Left renal pelvis (tissue), 4 donors: Measurements from ENCODE around the gene KPNA5. TPM values are rescaled to one million over a fixed set of nuclear protein-coding genes. Genes with fewer than 3 reads are reported as not detected.

Experiments used
- DNase-seq, 4 donors: peaks; one replicate each; pipeline ENCODE4 v3.0.0-alpha.2; 2013; ENCODE audit warnings: low read depth in 4 of 4, low spot score in 3 of 4
- polyA plus RNA-seq, 4 donors: library from polyadenylated mRNA; unstranded; fragments of 120-200 nt; gene quantifications; one replicate each; pipeline ENCODE4 v1.2.1, GENCODE V29; 2013; ENCODE audit not compliant: insufficient read length in 4 of 4

The KPNA5 gene
- polyA plus RNA-seq, 4 donors = 17.1 to 25.8 (median 19.9) TPM

DNA sequence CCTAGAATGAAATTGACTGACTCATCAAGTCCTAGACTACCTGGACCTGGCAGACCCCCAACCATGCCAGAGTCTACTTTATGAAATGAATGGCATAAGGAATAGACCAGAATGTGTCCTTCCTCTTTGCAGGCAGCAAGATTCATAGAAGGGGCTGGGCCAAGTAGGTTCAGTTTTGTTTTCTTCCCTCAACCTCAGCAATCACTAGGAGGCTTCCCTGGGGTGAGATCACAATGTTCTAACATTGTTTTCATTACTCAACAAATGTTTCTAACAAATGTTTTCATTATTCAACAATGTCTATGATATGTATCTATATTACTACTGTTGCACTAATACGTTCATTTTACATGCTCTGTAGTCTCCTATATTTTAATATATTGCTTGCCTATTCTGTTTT, 92.9 kb downstream of the KPNA5 start:
- no peak for DNase-seq

DNA sequence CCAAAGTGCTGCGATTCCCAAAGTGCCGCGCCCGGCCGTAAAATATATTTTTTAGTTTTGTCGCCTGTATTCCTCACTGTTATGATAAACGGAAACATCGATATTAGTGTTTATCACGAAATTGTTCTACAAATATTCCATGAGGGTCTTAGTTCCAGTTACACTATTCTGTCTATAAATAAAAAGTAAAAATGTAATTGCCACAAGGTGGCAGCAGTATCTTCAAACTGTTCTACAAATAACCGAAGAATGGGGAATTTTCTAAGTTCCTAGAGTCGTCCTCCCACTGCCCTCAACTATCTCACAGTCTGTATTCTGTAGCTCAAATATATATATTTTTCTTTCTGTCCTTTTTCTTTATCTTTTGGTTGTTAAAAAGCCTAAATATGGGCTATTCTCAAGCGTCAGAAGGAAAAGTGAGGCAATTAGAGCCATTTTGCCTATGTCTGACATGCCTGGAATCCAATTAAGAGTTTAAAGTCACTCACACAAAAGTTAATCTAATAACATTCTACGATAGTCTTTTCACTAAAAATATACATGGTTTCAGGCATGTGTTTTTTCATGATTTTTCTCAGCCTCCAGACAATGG, 98.7 kb downstream of the KPNA5 start:
- peak in 2 of 4 donors; percentile 14 to 22 for DNase-seq

DNA sequence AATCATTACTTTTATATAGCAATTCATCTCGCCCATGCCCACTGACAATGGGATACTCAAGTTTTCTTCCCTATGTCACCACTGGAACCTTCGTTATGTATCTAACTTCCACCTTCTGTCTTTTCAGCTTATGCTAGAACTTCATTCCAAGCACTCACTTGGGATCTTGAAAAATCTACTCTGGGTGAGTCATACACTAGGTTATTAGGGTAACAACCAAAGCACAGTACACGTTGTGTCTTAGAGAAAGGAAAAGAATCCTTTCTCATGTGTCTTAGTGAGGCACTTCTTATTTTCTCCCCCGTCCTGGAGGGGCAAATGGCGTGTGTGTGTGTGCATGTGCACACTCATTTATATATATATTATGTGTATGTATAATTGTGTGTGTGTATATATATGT, 102.8 kb downstream of the KPNA5 start:
- no peak for DNase-seq

Other genes with a start within 250 kb of the KPNA5 start
- 1 to 10 TPM; 3.1 to 5.5 (median 5.0) TPM for gene CALHM6, start 219.8 kb upstream of the KPNA5 start, polyA plus RNA-seq
- 1 to 10 TPM in 3 of 4 donors, under 1 TPM in 1; 0.96 to 4.3 (median 2.3) TPM for gene CALHM5, start 169.6 kb upstream of the KPNA5 start, polyA plus RNA-seq
- under 1 TPM; 0.14 to 0.60 (median 0.29) TPM for gene TRAPPC3L, start 135.5 kb upstream of the KPNA5 start, polyA plus RNA-seq
- under 1 TPM in 3 of 4 donors, not detected in 1; 0.26 to 0.85 (median 0.58) TPM for gene CALHM4, start 127.5 kb upstream of the KPNA5 start, polyA plus RNA-seq
- gene RWDD1, start 109.7 kb upstream of the KPNA5 start, polyA plus RNA-seq = 10 to 100 TPM; 77.7 to 84.3 (median 79.3) TPM
- 1 to 10 TPM; 1.0 to 3.5 (median 2.4) TPM for gene RSPH4A, start 64.7 kb upstream of the KPNA5 start, polyA plus RNA-seq
- gene ZUP1, start 12.4 kb upstream of the KPNA5 start, polyA plus RNA-seq = 10 to 100 TPM in 3 of 4 donors, 1 to 10 TPM in 1; 9.4 to 14.9 (median 13.8) TPM
- gene FAM162B, start 84.5 kb downstream of the KPNA5 start, polyA plus RNA-seq = 1 to 10 TPM; 1.6 to 9.1 (median 7.7) TPM
- gene GPRC6A, start 147.9 kb downstream of the KPNA5 start, polyA plus RNA-seq = under 1 TPM in 2 of 4 donors, not detected in 2; 0.33 to 0.43 TPM
- under 1 TPM in 2 of 4 donors, not detected in 2; 0.06 TPM for gene RFX6, start 196.0 kb downstream of the KPNA5 start, polyA plus RNA-seq